ENCODE results near the gene SENP2.

- no peak for TF ChIP-seq CTCF (IDR thresholded peaks at IDR 0.05)
- no peak for TF ChIP-seq POLR2A (IDR thresholded peaks at IDR 0.05)
Measured at GRCh38 chr3:185657691-185658503, 71.8 kb downstream of the SENP2 start.

All from uterus (tissue), 2 donors.